Kidney epithelial cell (primary cell): ENCODE measurements around the gene NUP85. TPM values are rescaled to one million over a fixed set of nuclear protein-coding genes. Genes with fewer than 3 reads are reported as not detected.

Source experiments
- DNase-seq: peaks from one replicate; pipeline ENCODE4 v3.0.0-alpha.2; 2010; ENCODE audit warnings: low read depth
- H3K27me3 ChIP-seq: 2 replicates; pipeline ENCODE4 v1.6.0; 2011; ENCODE audit warnings: low read length; ENCODE audit not compliant: control insufficient read depth, insufficient read depth
- H3K36me3 ChIP-seq: 2 replicates; pipeline ENCODE4 v1.5.1; 2011; ENCODE audit warnings: low read length; ENCODE audit not compliant: control insufficient read depth, insufficient read depth
- H3K4me3 ChIP-seq: 2 replicates; pipeline ENCODE4 v1.5.1; 2011; ENCODE audit warnings: low read depth, mild to moderate bottlenecking, control low read depth, low read length
- total RNA-seq: library from RNA; depleted of rRNA; stranded (reverse); fragments of >200 nt; gene quantifications from 2 replicates; pipeline ENCODE4 v1.2.3, GENCODE V29; 2015
- TF ChIP-seq, protein P1 (sequence below): IDR thresholded peaks from 2 replicates; pipeline ENCODE4 v1.5.1; 2011; ENCODE audit warnings: mild to moderate bottlenecking, moderate library complexity, low read length, control low read depth, inconsistent platforms; ENCODE audit not compliant: insufficient read depth, poor library complexity, severe bottlenecking

Gene NUP85
- total RNA-seq, 1 donor from 2014 or later: 37.2 TPM

GRCh38 chr17:75218131-75218530 is 12.7 kb downstream of the NUP85 start:
- TF ChIP-seq, protein P1, sequence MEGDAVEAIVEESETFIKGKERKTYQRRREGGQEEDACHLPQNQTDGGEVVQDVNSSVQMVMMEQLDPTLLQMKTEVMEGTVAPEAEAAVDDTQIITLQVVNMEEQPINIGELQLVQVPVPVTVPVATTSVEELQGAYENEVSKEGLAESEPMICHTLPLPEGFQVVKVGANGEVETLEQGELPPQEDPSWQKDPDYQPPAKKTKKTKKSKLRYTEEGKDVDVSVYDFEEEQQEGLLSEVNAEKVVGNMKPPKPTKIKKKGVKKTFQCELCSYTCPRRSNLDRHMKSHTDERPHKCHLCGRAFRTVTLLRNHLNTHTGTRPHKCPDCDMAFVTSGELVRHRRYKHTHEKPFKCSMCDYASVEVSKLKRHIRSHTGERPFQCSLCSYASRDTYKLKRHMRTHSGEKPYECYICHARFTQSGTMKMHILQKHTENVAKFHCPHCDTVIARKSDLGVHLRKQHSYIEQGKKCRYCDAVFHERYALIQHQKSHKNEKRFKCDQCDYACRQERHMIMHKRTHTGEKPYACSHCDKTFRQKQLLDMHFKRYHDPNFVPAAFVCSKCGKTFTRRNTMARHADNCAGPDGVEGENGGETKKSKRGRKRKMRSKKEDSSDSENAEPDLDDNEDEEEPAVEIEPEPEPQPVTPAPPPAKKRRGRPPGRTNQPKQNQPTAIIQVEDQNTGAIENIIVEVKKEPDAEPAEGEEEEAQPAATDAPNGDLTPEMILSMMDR: no peak
- no peak for DNase-seq
- Histone ChIP-seq H3K27me3 (no peaks in the 10 kb centered on the region), H3K4me3 (no peak overlapping the region), H3K36me3 (peaks cover 2% of the 10 kb centered on the region)

GRCh38 chr17:75219815-75220214 is 14.3 kb downstream of the NUP85 start:
- Histone ChIP-seq H3K27me3 (no peaks in the 10 kb centered on the region), H3K36me3 (peaks cover 2% of the 10 kb centered on the region), H3K4me3 (no peak overlapping the region)
- TF ChIP-seq, protein P1: no peak
- no peak for DNase-seq

GRCh38 chr17:75225016-75225415 is 19.5 kb downstream of the NUP85 start:
- no peak for DNase-seq
- H3K27me3 ChIP-seq: no peaks in the 10 kb centered on the region
- no peak overlapping the region for H3K4me3 ChIP-seq
- TF ChIP-seq, protein P1: no peak
- peaks cover 2% of the 10 kb centered on the region for H3K36me3 ChIP-seq

GRCh38 chr17:75227729-75228128 is 22.2 kb downstream of the NUP85 start:
- no peak for DNase-seq
- TF ChIP-seq, protein P1: no peak
- Histone ChIP-seq H3K36me3 (peaks cover 3% of the 10 kb centered on the region), H3K4me3 (no peak overlapping the region), H3K27me3 (no peaks in the 10 kb centered on the region)

DNA sequence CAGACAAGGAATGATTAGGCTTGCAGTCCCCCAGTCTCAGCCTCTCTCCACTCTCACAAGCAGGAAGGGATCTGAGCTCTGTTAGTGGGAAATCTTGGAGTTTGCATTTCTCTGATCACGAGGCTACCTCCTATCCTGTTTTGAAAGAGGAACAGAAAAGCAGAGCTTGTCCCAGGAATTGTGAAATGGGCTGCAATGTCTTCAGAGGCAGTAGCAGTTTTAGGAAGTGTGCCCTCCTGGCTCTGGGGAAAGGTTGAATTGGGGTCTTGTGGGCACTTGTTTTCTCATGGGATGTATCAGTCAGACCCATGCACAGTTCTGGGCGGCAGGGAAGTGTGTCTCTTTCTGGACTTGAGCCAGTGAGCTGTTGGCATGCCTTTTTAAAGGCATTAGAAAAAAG is 22.8 kb downstream of the NUP85 start:
- TF ChIP-seq, protein P1: no peak
- H3K36me3 ChIP-seq: peaks cover 3% of the 10 kb centered on the region
- no peaks in the 10 kb centered on the region for H3K27me3 ChIP-seq

DNA sequence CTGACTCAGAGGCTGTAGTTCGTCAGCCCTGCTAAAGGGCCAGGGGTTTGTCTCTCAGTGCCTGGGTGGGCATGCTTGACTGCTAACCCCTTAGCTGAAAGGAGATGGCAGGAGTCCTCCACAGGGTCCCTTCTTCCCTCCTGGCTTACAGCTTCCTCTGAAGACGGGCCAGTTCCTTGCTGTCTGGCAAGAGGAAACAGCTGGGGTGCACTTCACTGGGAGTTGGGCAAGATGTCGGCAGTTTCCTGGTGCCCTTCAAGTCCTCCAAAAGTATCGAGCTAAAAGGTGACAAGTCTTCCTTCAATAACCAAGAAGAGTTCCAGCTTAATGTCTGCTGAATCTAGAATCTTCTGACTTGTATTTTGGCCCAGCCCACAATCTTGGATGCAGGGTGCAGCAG is 23.4 kb downstream of the NUP85 start:
- DNase-seq: no peak
- H3K36me3 ChIP-seq: peaks cover 3% of the 10 kb centered on the region
- no peaks in the 10 kb centered on the region for H3K27me3 ChIP-seq
- TF ChIP-seq, protein P1: no peak
- H3K4me3 ChIP-seq: no peak overlapping the region

More for the DNA sequence above, 22.8 kb downstream of the NUP85 start:
- H3K4me3 ChIP-seq: no peak overlapping the region
- no peak for DNase-seq
